HL-60 (cell line): ENCODE results near the gene CATSPERE.

Experiments
- GABPA ChIP-seq: IDR thresholded peaks from 2 replicates; pipeline ENCODE4 v1.6.1; 2012; ENCODE audit warnings: low read depth
- TF ChIP-seq, protein P1 (sequence below): IDR thresholded peaks from one replicate; pipeline ENCODE4 v1.5.1; 2011; ENCODE audit warnings: low read length, control low read depth, inconsistent platforms; ENCODE audit not compliant: insufficient read depth
- TF ChIP-seq, protein P2 (sequence below): IDR thresholded peaks from 2 replicates; pipeline ENCODE4 v1.6.1; 2012; ENCODE audit warnings: low read depth; ENCODE audit not compliant: insufficient replicate concordance

DNA sequence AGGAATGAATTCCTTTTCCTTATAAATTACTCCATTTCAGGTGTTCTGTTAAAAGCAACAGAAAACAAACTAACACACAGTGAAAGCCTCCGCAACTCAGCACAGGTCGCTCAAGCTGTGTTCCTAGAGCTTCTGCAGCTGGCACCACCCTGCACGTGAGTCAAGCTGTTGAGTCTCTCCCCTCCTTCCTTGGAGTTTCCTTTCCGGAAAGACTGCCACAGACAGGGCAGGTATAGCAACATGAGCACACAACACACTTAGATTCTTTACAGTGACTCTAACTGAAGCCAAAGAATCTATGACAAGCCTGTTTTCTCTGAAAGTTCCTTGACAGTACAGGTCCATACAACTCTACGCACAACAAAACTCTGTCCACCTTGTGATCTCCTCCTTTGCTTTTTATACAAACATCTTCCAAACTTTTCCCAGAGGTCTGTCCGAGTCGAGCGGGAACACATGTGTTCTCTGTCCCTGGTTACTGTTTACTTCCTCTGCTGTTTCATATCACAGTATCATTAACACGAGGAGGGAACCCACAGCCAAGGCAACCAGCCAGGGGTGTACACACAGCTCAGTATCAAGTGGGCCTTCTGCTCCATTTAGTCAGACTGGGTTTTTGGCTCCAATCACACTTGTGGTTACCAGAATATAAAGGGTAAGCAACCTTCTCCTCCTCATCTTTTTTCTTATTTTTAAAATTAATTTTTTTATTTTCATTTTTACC lies 153.2 kb downstream of the CATSPERE start:
- TF ChIP-seq, protein P1, sequence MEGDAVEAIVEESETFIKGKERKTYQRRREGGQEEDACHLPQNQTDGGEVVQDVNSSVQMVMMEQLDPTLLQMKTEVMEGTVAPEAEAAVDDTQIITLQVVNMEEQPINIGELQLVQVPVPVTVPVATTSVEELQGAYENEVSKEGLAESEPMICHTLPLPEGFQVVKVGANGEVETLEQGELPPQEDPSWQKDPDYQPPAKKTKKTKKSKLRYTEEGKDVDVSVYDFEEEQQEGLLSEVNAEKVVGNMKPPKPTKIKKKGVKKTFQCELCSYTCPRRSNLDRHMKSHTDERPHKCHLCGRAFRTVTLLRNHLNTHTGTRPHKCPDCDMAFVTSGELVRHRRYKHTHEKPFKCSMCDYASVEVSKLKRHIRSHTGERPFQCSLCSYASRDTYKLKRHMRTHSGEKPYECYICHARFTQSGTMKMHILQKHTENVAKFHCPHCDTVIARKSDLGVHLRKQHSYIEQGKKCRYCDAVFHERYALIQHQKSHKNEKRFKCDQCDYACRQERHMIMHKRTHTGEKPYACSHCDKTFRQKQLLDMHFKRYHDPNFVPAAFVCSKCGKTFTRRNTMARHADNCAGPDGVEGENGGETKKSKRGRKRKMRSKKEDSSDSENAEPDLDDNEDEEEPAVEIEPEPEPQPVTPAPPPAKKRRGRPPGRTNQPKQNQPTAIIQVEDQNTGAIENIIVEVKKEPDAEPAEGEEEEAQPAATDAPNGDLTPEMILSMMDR = no peak
- TF ChIP-seq, protein P2, sequence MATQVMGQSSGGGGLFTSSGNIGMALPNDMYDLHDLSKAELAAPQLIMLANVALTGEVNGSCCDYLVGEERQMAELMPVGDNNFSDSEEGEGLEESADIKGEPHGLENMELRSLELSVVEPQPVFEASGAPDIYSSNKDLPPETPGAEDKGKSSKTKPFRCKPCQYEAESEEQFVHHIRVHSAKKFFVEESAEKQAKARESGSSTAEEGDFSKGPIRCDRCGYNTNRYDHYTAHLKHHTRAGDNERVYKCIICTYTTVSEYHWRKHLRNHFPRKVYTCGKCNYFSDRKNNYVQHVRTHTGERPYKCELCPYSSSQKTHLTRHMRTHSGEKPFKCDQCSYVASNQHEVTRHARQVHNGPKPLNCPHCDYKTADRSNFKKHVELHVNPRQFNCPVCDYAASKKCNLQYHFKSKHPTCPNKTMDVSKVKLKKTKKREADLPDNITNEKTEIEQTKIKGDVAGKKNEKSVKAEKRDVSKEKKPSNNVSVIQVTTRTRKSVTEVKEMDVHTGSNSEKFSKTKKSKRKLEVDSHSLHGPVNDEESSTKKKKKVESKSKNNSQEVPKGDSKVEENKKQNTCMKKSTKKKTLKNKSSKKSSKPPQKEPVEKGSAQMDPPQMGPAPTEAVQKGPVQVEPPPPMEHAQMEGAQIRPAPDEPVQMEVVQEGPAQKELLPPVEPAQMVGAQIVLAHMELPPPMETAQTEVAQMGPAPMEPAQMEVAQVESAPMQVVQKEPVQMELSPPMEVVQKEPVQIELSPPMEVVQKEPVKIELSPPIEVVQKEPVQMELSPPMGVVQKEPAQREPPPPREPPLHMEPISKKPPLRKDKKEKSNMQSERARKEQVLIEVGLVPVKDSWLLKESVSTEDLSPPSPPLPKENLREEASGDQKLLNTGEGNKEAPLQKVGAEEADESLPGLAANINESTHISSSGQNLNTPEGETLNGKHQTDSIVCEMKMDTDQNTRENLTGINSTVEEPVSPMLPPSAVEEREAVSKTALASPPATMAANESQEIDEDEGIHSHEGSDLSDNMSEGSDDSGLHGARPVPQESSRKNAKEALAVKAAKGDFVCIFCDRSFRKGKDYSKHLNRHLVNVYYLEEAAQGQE = no peak
- TF ChIP-seq GABPA = no peak
